ELR (cell line): ENCODE data around the gene ACSS2.

Source experiments
- DNase-seq: peaks from one replicate; pipeline ENCODE4 v3.0.0-alpha.2; 2015; ENCODE audit warnings: low read depth

ACSS2 gene

GRCh38 chr20:34915749-34916455 is 39.5 kb downstream of the ACSS2 start:
- no peak for DNase-seq

DNA sequence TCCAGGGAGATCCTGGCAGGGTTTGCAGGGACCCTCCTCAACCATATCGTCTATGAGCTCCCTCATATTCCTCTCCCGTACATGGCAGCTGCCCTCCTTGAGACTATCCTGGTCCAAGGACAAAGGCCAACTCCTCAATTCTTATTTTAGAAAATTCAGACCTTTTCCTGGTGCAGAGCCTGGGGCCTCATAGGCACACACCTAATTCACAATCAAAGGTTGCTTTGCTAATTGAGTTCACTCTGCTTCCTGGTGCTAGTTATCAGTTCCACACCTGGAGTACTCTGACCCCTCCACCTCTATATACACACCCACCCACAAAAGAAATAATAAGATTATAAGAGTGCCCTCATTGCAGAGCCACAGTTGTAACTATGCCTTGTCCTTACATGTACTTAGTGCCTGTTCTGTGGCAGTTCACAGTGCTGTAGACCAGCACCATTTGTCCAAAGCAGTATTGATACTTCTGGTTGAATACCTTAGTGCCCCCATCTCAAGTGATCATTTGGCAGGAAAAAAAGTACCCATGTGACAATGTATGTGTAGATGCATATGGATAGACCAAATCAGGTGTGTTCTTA is 40.5 kb downstream of the ACSS2 start:
- no peak for DNase-seq

- no peak for DNase-seq
Observed at GRCh38 chr20:34920055-34920454, 43.6 kb downstream of the ACSS2 start.

DNA sequence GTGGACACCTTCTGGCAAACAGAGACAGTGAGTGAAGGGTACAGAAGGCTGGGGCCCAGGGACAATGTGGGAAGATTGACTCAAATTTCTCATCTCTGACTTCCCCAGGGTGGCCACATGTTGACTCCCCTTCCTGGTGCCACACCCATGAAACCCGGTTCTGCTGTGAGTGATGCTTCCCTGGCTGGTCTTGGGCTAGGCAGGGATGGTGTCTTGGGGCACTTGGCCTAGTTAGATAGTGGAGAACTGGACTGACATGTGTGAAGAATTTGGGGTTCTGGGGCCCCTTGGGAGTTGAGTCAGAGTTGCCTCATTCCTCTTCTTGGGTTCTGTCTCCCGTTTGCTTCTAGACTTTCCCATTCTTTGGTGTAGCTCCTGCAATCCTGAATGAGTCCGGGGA is 45.0 kb downstream of the ACSS2 start:
- DNase-seq: peak; percentile 24

- peak; percentile 85 for DNase-seq
Observed at GRCh38 chr20:34922654-34923381, 46.4 kb downstream of the ACSS2 start.

GRCh38 chr20:34923414-34923813 is 47.0 kb downstream of the ACSS2 start:
- no peak for DNase-seq

DNA sequence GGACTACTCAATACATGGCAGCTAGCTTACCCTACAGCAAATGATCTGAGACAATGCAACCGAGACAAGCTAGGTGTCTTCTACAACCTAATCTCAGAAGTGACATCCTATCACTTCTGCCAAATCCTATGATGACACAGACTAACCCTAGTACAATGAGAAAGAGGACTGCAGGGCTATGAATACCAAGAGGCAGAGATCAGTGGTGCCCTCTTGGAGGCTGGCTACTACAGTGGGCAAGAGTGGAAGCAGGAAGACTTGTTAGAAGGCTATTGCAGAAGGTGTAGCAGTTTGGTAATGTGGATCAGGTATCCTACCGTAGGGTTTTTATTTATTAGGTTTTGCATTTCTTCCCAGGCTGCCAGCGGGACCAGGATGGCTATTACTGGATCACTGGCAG is 48.9 kb downstream of the ACSS2 start:
- no peak for DNase-seq

GRCh38 chr20:34925981-34926380 is 49.6 kb downstream of the ACSS2 start:
- no peak for DNase-seq

- DNase-seq: no peak
Observed at GRCh38 chr20:34926581-34926980, 50.2 kb downstream of the ACSS2 start.

- DNase-seq: peak; percentile 86
Observed at GRCh38 chr20:34927736-34928135, 51.3 kb downstream of the ACSS2 start.

DNA sequence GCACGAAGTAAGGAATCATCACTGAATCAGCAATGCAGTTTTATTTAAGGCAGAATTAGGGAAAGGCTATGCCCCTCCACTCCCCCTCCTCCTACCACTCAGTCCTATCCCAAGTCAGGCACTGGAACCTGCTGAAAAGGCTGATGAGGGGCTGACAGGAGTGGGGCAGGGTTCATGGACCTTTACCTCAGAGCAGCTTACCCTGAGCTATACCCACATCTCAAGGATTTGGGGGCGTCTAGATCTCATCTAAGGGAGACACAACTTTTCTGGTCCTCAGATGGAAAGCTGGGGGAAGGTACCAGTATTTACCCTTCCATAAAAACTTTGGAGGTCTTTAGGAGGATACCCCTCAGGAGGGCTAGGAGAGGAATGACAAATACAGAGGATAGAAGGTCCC is 52.0 kb downstream of the ACSS2 start:
- no peak for DNase-seq

DNA sequence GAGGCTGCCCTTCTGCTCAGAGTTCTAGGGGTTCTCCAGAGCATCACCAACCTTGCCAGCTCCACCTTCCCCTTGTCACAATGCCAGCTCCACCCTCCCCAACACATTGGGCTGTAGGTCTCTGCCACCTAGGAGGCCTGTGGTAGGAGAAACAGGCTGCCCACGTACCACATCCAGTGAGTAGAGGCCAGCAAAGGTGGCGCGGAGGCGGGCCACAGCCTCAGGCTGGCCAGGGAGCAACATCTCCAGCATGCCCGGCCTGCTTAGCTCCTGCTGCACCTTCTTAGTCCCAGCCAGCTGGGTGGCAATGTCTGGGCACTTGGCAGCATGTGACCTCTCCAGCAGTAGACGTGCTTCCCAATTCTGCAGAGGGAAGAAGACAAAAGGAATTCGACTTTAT is 55.4 kb downstream of the ACSS2 start:
- DNase-seq: no peak

GRCh38 chr20:34938466-34939163 is 62.2 kb downstream of the ACSS2 start:
- DNase-seq: no peak

DNA sequence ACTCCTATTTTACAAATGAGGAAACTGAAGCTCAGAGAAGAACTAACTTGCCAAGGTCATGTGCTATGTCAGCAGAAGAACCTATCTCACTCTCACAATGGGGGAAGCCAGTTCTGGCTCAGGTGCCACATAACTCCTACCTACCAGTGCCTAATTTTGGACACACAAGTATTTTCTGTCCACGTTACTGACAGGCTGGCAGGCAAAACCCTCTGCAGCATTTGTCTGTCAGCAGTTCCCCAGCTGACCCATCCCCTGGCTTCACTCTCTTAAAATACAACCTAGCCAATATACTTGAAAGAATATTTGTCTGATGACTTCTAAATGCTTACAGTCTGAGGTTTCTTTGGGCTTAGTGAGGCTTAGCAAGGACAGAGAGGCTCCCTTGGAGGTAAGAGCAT is 63.7 kb downstream of the ACSS2 start:
- no peak for DNase-seq

DNA sequence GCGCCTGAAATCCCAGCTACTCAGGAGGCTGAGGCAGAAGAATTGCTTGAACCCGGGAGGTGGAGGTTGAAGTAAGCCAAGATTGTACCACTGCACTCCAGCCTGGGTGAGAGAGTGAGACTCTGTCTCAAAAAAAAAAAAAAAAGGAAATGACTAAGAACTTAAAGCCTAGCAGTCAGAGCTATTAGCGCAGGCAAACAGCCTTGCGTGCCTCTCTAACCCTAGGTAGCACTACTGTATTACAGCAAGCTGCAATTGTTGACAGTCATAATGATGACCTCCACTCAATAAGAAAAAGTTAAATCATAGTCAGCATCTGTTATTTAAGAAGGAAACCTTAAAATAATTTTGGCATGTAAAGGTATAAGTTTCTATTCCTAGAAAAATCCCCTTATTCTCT is 64.8 kb downstream of the ACSS2 start:
- peak; percentile 70 for DNase-seq

GRCh38 chr20:34942301-34942700 is 65.9 kb downstream of the ACSS2 start:
- no peak for DNase-seq

GRCh38 chr20:34943808-34944567 is 67.6 kb downstream of the ACSS2 start:
- peak; percentile 64 for DNase-seq

GRCh38 chr20:34945315-34946077 is 69.1 kb downstream of the ACSS2 start:
- DNase-seq: no peak

DNA sequence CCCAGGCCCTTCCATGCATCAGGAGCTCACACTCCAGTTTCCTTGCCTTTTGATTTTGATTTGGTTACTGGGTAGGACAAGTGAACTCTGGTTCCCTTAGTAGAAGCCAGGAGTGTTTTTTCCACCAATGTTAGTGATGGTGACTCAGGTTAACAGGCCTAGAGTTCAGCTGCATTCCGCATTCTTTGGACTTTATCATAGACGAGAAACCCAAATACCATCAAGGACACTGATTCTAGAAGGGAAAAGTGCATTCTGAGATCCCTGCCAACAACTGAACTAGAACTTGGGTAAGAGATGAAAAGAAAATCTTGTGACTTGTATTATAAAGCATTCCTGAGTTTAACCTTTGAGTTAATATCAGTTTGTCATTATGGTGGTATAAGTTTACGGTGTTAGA is 70.2 kb downstream of the ACSS2 start:
- peak; percentile 26 for DNase-seq

DNA sequence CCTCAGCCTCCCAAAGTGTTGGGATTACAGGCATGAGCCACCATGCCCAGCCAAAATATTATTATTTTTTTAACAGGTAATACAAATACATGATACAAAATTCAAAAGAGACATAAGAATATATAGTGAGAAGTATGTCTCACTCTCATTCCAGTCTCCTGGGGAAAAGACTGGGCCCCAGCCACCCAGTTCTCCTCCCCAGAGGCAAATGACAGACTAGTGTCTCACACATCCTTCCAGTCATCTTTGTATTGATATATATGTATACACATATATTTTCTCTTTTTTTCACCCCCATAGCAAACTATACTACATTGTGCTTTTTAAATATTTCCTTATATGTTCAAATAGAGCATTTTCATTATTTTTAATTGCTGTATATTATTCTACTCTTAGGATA is 70.9 kb downstream of the ACSS2 start:
- DNase-seq: peak; percentile 57

GRCh38 chr20:34948030-34948429 is 71.6 kb downstream of the ACSS2 start:
- peak; percentile 91 for DNase-seq
